ENCODE results near the gene NUMBL. TPM values are rescaled to one million over a fixed set of nuclear protein-coding genes. Genes with fewer than 3 reads are reported as not detected.
"Not testable (repeated sequence)": the region's sequence is repeated elsewhere in the genome, so short reads cannot be mapped to it uniquely, and the experiment has no call there.

The NUMBL gene
- total RNA-seq, 1 donor, result 26.8 TPM

DNA sequence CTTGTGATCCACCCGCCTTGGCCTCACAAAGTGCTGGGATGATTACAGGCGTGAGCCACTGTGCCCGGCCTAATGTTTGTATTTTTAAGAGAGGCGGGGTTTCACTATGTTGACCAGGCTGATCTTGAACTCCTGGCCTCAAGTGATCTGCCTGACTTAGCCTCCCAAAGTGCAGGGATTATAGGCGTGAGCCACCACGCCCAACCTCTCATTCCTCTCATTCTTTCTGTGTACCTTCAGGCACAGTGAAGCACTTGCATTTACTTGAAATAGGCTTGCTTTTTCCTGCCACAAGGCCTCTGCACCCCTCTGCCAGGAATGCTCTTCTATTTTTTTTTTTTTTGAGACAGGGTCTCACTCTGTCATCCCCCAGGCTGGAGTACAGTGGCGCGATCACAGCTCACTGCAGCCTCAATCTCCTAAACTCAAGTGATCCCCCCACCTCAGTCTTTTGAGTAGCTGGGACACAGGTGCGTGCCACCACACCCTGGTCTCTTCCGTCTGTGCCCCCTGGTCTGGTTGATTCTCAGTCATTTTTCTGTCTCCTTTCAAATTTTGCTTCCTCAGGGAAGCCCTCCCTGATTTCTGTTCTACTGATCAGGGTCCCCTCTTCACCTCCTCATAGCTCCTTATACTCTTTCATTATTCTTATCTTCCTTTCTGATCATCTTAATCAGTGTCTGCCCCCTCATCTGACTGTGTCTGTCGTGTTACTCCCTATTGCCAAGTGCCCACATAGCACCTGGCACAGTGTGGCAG lies 44.7 kb upstream of the NUMBL start:
- Histone ChIP-seq H3K27ac (ENCODE audit: low read depth, low read length) (no peak overlapping the region), H3K4me3 (ENCODE audit: insufficient read depth, low read length) (no peak overlapping the region), H3K27me3 (ENCODE audit: insufficient read depth, low read length) (no peaks in the 10 kb centered on the region), H2AFZ (ENCODE audit: low read length) (no peak overlapping the region), H3K9me3 (ENCODE audit: low read depth, low read length) (no peaks in the 10 kb centered on the region), H3K4me1 (ENCODE audit: insufficient read depth, low read length) (no peaks in the 10 kb centered on the region), H3K36me3 (ENCODE audit: insufficient read depth, low read length) (peaks cover 63% of the 10 kb centered on the region), H3K79me2 (ENCODE audit: insufficient read depth, low read length) (no peaks in the 10 kb centered on the region), H4K20me1 (ENCODE audit: insufficient read depth, low read length) (no peaks in the 10 kb centered on the region), H3K4me2 (ENCODE audit: insufficient read depth, low read length) (no peak overlapping the region)
- DNase-seq (ENCODE audit: insufficient read length, low spot score, missing footprints), result no peak
- TF ChIP-seq, protein P1, sequence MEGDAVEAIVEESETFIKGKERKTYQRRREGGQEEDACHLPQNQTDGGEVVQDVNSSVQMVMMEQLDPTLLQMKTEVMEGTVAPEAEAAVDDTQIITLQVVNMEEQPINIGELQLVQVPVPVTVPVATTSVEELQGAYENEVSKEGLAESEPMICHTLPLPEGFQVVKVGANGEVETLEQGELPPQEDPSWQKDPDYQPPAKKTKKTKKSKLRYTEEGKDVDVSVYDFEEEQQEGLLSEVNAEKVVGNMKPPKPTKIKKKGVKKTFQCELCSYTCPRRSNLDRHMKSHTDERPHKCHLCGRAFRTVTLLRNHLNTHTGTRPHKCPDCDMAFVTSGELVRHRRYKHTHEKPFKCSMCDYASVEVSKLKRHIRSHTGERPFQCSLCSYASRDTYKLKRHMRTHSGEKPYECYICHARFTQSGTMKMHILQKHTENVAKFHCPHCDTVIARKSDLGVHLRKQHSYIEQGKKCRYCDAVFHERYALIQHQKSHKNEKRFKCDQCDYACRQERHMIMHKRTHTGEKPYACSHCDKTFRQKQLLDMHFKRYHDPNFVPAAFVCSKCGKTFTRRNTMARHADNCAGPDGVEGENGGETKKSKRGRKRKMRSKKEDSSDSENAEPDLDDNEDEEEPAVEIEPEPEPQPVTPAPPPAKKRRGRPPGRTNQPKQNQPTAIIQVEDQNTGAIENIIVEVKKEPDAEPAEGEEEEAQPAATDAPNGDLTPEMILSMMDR (IDR thresholded peaks at IDR 0.05; ENCODE audit: extremely low read depth, low read depth, low read length), result no peak

DNA sequence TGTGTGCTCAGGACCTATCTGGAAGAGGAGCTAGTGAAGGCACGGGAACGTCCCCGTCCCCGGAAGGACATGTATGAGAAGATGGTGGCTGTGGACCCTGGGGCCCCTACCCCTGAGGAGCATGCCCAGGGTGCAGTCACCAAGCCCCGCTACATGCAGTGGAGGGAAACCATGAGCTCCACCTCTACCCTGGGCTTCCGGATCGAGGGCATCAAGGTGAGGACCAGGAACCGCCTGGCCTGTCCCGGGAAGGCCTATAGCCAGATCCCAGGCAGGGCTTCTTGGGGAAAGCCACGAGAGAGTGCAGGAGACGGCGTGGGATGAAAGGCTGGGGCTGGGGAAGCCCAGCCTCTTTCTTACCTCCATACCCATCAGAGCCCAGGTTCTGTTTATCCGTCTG lies 42.7 kb upstream of the NUMBL start:
- TF ChIP-seq, protein P1 (IDR thresholded peaks at IDR 0.05; ENCODE audit: extremely low read depth, low read depth, low read length), result no peak
- H3K27me3 ChIP-seq (ENCODE audit: insufficient read depth, low read length), result no peaks in the 10 kb centered on the region
- DNase-seq (ENCODE audit: insufficient read length, low spot score, missing footprints), result no peak
- peaks cover 62% of the 10 kb centered on the region for H3K36me3 ChIP-seq (ENCODE audit: insufficient read depth, low read length)
- H3K4me2 ChIP-seq (ENCODE audit: insufficient read depth, low read length), result no peak overlapping the region
- H4K20me1 ChIP-seq (ENCODE audit: insufficient read depth, low read length), result no peaks in the 10 kb centered on the region
- no peak overlapping the region for H3K27ac ChIP-seq (ENCODE audit: low read depth, low read length)
- no peaks in the 10 kb centered on the region for H3K9me3 ChIP-seq (ENCODE audit: low read depth, low read length)
- H3K4me3 ChIP-seq (ENCODE audit: insufficient read depth, low read length), result no peak overlapping the region
- H2AFZ ChIP-seq (ENCODE audit: low read length), result no peak overlapping the region
- no peaks in the 10 kb centered on the region for H3K4me1 ChIP-seq (ENCODE audit: insufficient read depth, low read length)
- no peaks in the 10 kb centered on the region for H3K79me2 ChIP-seq (ENCODE audit: insufficient read depth, low read length)

DNA sequence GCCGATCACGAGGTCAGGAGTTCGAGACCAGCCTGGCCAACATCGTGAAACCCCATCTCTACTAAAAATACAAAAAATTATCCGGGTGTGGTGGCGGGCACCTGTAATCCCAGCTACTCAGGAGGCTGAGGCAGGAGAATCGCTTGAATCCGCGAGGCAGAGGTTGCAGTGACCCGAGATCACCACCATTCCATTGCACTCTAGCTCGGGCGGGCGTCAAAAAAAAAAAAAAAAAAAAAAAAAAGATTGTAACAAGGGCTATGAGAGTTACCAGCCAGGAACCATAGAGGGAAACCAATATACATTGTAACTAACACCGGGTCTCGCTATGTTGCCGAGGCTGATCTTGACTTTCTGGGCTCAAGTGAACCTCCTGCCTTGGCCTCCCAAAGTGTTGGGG lies 41.9 kb upstream of the NUMBL start:
- not testable (repeated sequence) for H4K20me1 ChIP-seq (ENCODE audit: insufficient read depth, low read length); H3K79me2 ChIP-seq (ENCODE audit: insufficient read depth, low read length); H3K4me1 ChIP-seq (ENCODE audit: insufficient read depth, low read length); H3K27ac ChIP-seq (ENCODE audit: low read depth, low read length); H3K4me3 ChIP-seq (ENCODE audit: insufficient read depth, low read length); H2AFZ ChIP-seq (ENCODE audit: low read length); H3K9me3 ChIP-seq (ENCODE audit: low read depth, low read length); H3K27me3 ChIP-seq (ENCODE audit: insufficient read depth, low read length); H3K4me2 ChIP-seq (ENCODE audit: insufficient read depth, low read length); DNase-seq (ENCODE audit: insufficient read length, low spot score, missing footprints)
- peaks cover 65% of the 10 kb centered on the region for H3K36me3 ChIP-seq (ENCODE audit: insufficient read depth, low read length)

DNA sequence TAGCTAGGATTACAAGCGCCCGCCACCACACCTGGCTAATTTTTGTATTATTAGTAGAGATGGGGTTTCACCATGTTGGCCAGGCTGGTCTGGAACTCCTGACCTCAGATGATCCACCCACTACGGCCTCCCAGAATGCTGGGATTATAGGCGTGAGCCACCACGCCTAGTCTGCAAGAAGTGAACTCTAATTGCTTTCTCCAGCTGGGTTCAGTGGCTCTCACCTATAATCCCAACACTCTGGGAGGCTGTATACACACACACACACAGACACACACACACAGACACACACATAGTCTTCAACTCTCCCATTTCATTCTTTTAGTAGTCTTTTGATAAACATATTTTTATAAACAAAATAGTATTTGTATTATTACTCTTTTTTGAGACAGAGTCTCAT lies 39.6 kb upstream of the NUMBL start:
- not testable (repeated sequence) for DNase-seq (ENCODE audit: insufficient read length, low spot score, missing footprints); H3K4me3 ChIP-seq (ENCODE audit: insufficient read depth, low read length); H3K27me3 ChIP-seq (ENCODE audit: insufficient read depth, low read length); H3K79me2 ChIP-seq (ENCODE audit: insufficient read depth, low read length); H3K4me2 ChIP-seq (ENCODE audit: insufficient read depth, low read length); H3K9me3 ChIP-seq (ENCODE audit: low read depth, low read length); H4K20me1 ChIP-seq (ENCODE audit: insufficient read depth, low read length); H2AFZ ChIP-seq (ENCODE audit: low read length); H3K4me1 ChIP-seq (ENCODE audit: insufficient read depth, low read length); H3K27ac ChIP-seq (ENCODE audit: low read depth, low read length)
- H3K36me3 ChIP-seq (ENCODE audit: insufficient read depth, low read length), result peaks cover 67% of the 10 kb centered on the region

DNA sequence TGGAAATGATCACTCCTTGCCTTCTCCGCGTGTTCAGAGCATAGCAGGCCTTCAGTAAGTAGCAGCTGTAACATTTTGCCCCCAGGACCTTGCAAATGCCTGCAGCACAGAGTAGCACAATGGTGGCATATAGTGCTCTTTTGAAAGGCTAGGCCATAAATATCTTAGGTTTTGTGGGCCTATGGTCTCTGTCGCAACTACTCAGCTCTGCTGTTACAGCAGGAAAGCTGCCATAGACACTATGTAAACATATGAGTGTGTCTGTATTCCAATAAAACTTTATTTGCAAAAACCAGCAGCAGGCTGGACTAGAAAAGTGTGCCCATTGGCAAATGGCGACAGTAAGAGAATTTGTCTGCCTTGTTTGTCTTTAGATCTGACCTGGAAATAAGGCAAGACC lies 35.8 kb upstream of the NUMBL start:
- Histone ChIP-seq H3K36me3 (ENCODE audit: insufficient read depth, low read length) (peaks cover 53% of the 10 kb centered on the region), H3K4me1 (ENCODE audit: insufficient read depth, low read length) (peaks cover 8% of the 10 kb centered on the region), H3K9me3 (ENCODE audit: low read depth, low read length) (no peaks in the 10 kb centered on the region), H4K20me1 (ENCODE audit: insufficient read depth, low read length) (peaks cover 11% of the 10 kb centered on the region), H3K4me3 (ENCODE audit: insufficient read depth, low read length) (no peak overlapping the region), H3K4me2 (ENCODE audit: insufficient read depth, low read length) (no peak overlapping the region), H3K27me3 (ENCODE audit: insufficient read depth, low read length) (no peaks in the 10 kb centered on the region), H3K27ac (ENCODE audit: low read depth, low read length) (no peak overlapping the region), H2AFZ (ENCODE audit: low read length) (no peak overlapping the region), H3K79me2 (ENCODE audit: insufficient read depth, low read length) (peaks cover 43% of the 10 kb centered on the region)
- DNase-seq (ENCODE audit: insufficient read length, low spot score, missing footprints), result no peak
- TF ChIP-seq, protein P1 (IDR thresholded peaks at IDR 0.05; ENCODE audit: extremely low read depth, low read depth, low read length), result no peak

All from osteoblast (primary cell).